ENCODE measurements around the gene RERG.

The RERG gene

GRCh38 chr12:15188127-15188526, 33.1 kb downstream of the RERG start:
- H3K27ac ChIP-seq: no peak overlapping the region
- TF ChIP-seq CTCF (IDR thresholded peaks at IDR 0.05): no peak
- TF ChIP-seq ZFX (IDR thresholded peaks at IDR 0.05; ENCODE audit: borderline replicate concordance): no peak

- no peak for TF ChIP-seq CTCF (IDR thresholded peaks at IDR 0.05)
- TF ChIP-seq ZFX (IDR thresholded peaks at IDR 0.05; ENCODE audit: borderline replicate concordance): no peak
- no peak overlapping the region for H3K27ac ChIP-seq
Observed at GRCh38 chr12:15186597-15186996, 34.6 kb downstream of the RERG start.

- TF ChIP-seq CTCF (IDR thresholded peaks at IDR 0.05): no peak
- no peak for TF ChIP-seq ZFX (IDR thresholded peaks at IDR 0.05; ENCODE audit: borderline replicate concordance)
- H3K27ac ChIP-seq: no peak overlapping the region
Observed at GRCh38 chr12:15184484-15184883, 36.7 kb downstream of the RERG start.

- TF ChIP-seq ZFX (IDR thresholded peaks at IDR 0.05; ENCODE audit: borderline replicate concordance) (no peak), CTCF (IDR thresholded peaks at IDR 0.05) (no peak)
- no peak overlapping the region for H3K27ac ChIP-seq
Observed at GRCh38 chr12:15183821-15184220, 37.4 kb downstream of the RERG start.

GRCh38 chr12:15181017-15181683, 40.1 kb downstream of the RERG start:
- no peak for TF ChIP-seq ZFX (IDR thresholded peaks at IDR 0.05; ENCODE audit: borderline replicate concordance)
- TF ChIP-seq CTCF (IDR thresholded peaks at IDR 0.05): no peak
- no peak overlapping the region for H3K27ac ChIP-seq

- no peak for TF ChIP-seq CTCF (IDR thresholded peaks at IDR 0.05)
- TF ChIP-seq ZFX (IDR thresholded peaks at IDR 0.05; ENCODE audit: borderline replicate concordance): no peak
- no peak overlapping the region for H3K27ac ChIP-seq
Observed at GRCh38 chr12:15180325-15180724, 40.9 kb downstream of the RERG start.

- no peak overlapping the region for H3K27ac ChIP-seq
- no peak for TF ChIP-seq ZFX (IDR thresholded peaks at IDR 0.05; ENCODE audit: borderline replicate concordance)
- no peak for TF ChIP-seq CTCF (IDR thresholded peaks at IDR 0.05)
Observed at GRCh38 chr12:15179672-15180071, 41.5 kb downstream of the RERG start.
